Measurements from ENCODE around the gene TMPRSS4. TPM values are rescaled to one million over a fixed set of nuclear protein-coding genes. Genes with fewer than 3 reads are reported as not detected.

TMPRSS4 gene
- total and polyA plus RNA-seq, 8 donors: 2.9 to 7.0 (median 4.4) TPM

GRCh38 chr11:118114266-118114665 is 37.4 kb downstream of the TMPRSS4 start:
- TF ChIP-seq, protein P1, sequence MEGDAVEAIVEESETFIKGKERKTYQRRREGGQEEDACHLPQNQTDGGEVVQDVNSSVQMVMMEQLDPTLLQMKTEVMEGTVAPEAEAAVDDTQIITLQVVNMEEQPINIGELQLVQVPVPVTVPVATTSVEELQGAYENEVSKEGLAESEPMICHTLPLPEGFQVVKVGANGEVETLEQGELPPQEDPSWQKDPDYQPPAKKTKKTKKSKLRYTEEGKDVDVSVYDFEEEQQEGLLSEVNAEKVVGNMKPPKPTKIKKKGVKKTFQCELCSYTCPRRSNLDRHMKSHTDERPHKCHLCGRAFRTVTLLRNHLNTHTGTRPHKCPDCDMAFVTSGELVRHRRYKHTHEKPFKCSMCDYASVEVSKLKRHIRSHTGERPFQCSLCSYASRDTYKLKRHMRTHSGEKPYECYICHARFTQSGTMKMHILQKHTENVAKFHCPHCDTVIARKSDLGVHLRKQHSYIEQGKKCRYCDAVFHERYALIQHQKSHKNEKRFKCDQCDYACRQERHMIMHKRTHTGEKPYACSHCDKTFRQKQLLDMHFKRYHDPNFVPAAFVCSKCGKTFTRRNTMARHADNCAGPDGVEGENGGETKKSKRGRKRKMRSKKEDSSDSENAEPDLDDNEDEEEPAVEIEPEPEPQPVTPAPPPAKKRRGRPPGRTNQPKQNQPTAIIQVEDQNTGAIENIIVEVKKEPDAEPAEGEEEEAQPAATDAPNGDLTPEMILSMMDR (IDR thresholded peaks at IDR 0.05): no peak
- intact Hi-C loops (cut with DNase I): no loop called here
- H3K27me3 ChIP-seq: no peaks in the 10 kb centered on the region
- H3K9me3 ChIP-seq: no peaks in the 10 kb centered on the region
- no peaks in the 10 kb centered on the region for H3K4me1 ChIP-seq
- no peak overlapping the region for H3K4me3 ChIP-seq
- ATAC-seq (no peak), DNase-seq (no peak)
- no peak overlapping the region for H3K27ac ChIP-seq
- H3K36me3 ChIP-seq: no peaks in the 10 kb centered on the region

- H3K4me1 ChIP-seq: no peaks in the 10 kb centered on the region
- DNase-seq: no peak
- no peaks in the 10 kb centered on the region for H3K36me3 ChIP-seq
- no peak for ATAC-seq
- TF ChIP-seq, protein P1 (IDR thresholded peaks at IDR 0.05): no peak
- H3K27ac ChIP-seq: no peak overlapping the region
- no peak overlapping the region for H3K4me3 ChIP-seq
- no peaks in the 10 kb centered on the region for H3K27me3 ChIP-seq
- H3K9me3 ChIP-seq: no peaks in the 10 kb centered on the region
- intact Hi-C loops (cut with DNase I): no loop called here
Observed at GRCh38 chr11:118115048-118115447, 38.2 kb downstream of the TMPRSS4 start.

DNA sequence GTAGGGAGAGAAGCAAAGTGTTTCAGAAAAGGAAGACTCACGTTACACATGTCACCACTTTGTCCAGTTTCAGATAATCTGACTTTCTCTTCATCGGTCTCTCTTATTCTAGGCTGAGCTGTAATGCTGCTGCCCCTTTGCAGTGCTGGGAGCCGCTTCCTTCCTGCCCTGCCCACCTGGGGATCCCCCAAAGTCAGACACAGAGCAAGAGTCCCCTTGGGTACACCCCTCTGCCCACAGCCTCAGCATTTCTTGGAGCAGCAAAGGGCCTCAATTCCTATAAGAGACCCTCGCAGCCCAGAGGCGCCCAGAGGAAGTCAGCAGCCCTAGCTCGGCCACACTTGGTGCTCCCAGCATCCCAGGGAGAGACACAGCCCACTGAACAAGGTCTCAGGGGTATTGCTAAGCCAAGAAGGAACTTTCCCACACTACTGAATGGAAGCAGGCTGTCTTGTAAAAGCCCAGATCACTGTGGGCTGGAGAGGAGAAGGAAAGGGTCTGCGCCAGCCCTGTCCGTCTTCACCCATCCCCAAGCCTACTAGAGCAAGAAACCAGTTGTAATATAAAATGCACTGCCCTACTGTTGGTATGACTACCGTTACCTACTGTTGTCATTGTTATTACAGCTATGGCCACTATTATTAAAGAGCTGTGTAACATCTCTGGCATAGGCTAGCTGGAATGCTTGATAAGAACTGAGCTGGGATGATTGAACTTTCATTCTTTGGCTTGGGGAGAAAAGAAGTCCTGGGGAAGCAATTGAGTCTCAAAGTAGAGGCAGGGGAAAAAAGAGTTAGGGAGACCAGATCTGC is 41.1 kb downstream of the TMPRSS4 start:
- DNase-seq (no peak), ATAC-seq (no peak)
- TF ChIP-seq, protein P1 (IDR thresholded peaks at IDR 0.05): no peak
- H3K27ac ChIP-seq: no peak overlapping the region
- H3K27me3 ChIP-seq: no peaks in the 10 kb centered on the region
- no peaks in the 10 kb centered on the region for H3K36me3 ChIP-seq
- intact Hi-C loops (cut with DNase I): no loop called here
- H3K4me3 ChIP-seq: no peak overlapping the region
- no peaks in the 10 kb centered on the region for H3K9me3 ChIP-seq
- no peaks in the 10 kb centered on the region for H3K4me1 ChIP-seq

DNA sequence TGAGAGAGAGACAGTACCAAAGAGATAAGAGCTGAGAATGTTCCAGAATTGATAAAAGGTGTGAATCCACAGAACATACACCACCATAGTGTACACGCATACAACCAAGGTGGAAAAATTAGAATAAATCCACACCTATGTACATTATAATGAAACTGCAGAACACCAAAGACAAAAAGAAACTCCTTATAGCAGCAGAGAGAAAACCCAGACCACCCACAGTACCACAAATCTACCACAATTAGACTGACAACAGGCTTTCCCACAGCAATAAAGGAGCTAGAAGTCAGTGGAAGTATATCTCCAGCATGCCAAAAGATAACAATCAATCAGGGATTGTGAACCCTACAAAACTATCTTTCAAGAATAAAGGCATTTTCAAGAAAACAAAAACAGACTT is 43.9 kb downstream of the TMPRSS4 start:
- TF ChIP-seq, protein P1 (IDR thresholded peaks at IDR 0.05): no peak
- ATAC-seq (no peak), DNase-seq (no peak)
- Histone ChIP-seq H3K27me3 (no peaks in the 10 kb centered on the region), H3K27ac (no peak overlapping the region), H3K4me1 (no peaks in the 10 kb centered on the region), H3K4me3 (no peak overlapping the region), H3K9me3 (no peaks in the 10 kb centered on the region), H3K36me3 (no peaks in the 10 kb centered on the region)
- intact Hi-C loops (cut with DNase I): no loop called here

DNA sequence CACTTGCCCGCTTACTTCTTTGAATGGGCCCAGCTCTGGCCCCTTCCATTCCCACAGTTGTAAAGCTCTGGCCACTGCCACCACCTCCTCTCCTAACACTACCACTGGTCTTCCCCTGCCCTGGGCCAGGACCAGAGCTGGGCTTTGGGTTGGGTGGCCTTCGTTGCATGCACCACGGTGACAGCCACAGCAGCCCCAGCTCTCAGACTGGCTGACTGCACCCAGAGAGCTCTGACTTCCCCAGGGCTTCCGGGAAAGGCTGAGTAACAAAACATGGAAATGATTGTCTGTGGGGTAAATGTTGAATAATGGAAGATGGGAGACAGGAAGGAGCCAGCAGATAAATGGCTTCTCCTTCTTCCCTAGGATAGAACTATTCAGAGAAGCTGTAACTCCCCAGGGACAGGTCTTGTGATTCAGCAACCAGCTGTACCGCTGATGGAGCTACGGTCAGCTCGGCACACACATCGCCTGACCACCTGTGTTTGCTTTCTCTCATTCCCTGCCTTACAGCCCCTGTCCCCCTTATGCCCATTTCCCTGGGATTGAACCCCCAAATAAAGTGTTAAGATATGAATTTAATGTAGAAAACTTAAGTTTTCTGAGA is 48.2 kb downstream of the TMPRSS4 start:
- Histone ChIP-seq H3K4me1 (peaks cover 0 to 7% of the 10 kb centered on the region in 2 donors), H3K27me3 (peaks cover 0 to 8% of the 10 kb centered on the region in 2 donors), H3K27ac (no peak overlapping the region), H3K4me3 (no peak overlapping the region), H3K36me3 (no peaks in the 10 kb centered on the region), H3K9me3 (no peaks in the 10 kb centered on the region)
- intact Hi-C loops (cut with DNase I): no loop called here
- no peak for ATAC-seq
- DNase-seq: no peak
- TF ChIP-seq, protein P1 (IDR thresholded peaks at IDR 0.05): no peak

Measured in left lung (tissue), 10 donors.